HG02852 (cell line): Measurements from ENCODE around the gene PTGR1.

Experiments
- ATAC-seq: cut with Tn5 transposase; IDR thresholded peaks from one replicate; pipeline ENCODE4 v1.9.1; 2021; ENCODE audit warnings: mild to moderate bottlenecking, moderate library complexity; ENCODE audit not compliant: unreplicated experiment

Gene PTGR1

GRCh38 chr9:111548623-111549022 is 50.8 kb downstream of the PTGR1 start:
- ATAC-seq, result no peak

- ATAC-seq, result no peak
Measured at GRCh38 chr9:111542497-111543254, 56.8 kb downstream of the PTGR1 start.

GRCh38 chr9:111533099-111533790 is 66.2 kb downstream of the PTGR1 start:
- no peak for ATAC-seq

- no peak for ATAC-seq
Measured at GRCh38 chr9:111531716-111532115, 67.7 kb downstream of the PTGR1 start.

- no peak for ATAC-seq
Measured at GRCh38 chr9:111529787-111530186, 69.7 kb downstream of the PTGR1 start.

GRCh38 chr9:111527347-111527746 is 72.1 kb downstream of the PTGR1 start:
- ATAC-seq, result no peak

GRCh38 chr9:111525056-111525977 is 74.1 kb downstream of the PTGR1 start, which contains the start of gene ZNF483:
Gene ZNF483 (plus strand): TSS chr9:111525179. CDS start chr9:111527396, 2,217 bp downstream.
- peak; percentile 56 for ATAC-seq

GRCh38 chr9:111524731-111525055 is 74.8 kb downstream of the PTGR1 start:
- ATAC-seq, result no peak

- ATAC-seq, result no peak
Measured at GRCh38 chr9:111516061-111516465, 83.4 kb downstream of the PTGR1 start.

GRCh38 chr9:111514967-111515366 is 84.5 kb downstream of the PTGR1 start:
- no peak for ATAC-seq
